HG03097 (cell line): ENCODE results near the gene DNAJC11.

Experiments used
- ATAC-seq: cut with Tn5 transposase; IDR thresholded peaks from one replicate; pipeline ENCODE4 v1.9.1; 2021; ENCODE audit not compliant: unreplicated experiment, low FRiP score

Gene DNAJC11

GRCh38 chr1:6587261-6588005, 114.2 kb downstream of the DNAJC11 start:
- ATAC-seq = no peak

GRCh38 chr1:6586404-6586816, 115.2 kb downstream of the DNAJC11 start:
- no peak for ATAC-seq

GRCh38 chr1:6585841-6586240, 115.8 kb downstream of the DNAJC11 start:
- ATAC-seq = no peak

- ATAC-seq = no peak
These were observed 116.4 kb downstream of the DNAJC11 start for GRCh38 chr1:6585081-6585722.
